ENCODE measurements around the gene ATP2B2.
A peak's percentile ranks its signal among the peaks of the same experiment; 100 is the strongest.

GRCh38 chr3:10510086-10510742 is 4.8 kb upstream of the ATP2B2 start:
- TF ChIP-seq CTCF (IDR thresholded peaks at IDR 0.05 in 2 of 3, conservative IDR thresholded peaks at IDR 0.05 in 1 of 3; ENCODE audit: insufficient read depth in 2 of 3, low read depth in 1 of 3, low read length in 3 of 3) (no peak), ZKSCAN1 (IDR thresholded peaks at IDR 0.05; ENCODE audit: low read depth, low read length) (0 out of 2 replicates have a peak, but pooled peaks have one; percentile 52), ZZZ3 (IDR thresholded peaks at IDR 0.05) (no peak), RBM39 (optimal IDR thresholded peaks at IDR 0.05; ENCODE audit: low read depth, low read length) (no peak), PATZ1 (CRISPR knock-in tag; IDR thresholded peaks at IDR 0.05; ENCODE audit: borderline replicate concordance) (no peak), ZBTB17 (CRISPR knock-in tag; IDR thresholded peaks at IDR 0.05) (no peak), IRF9 (tag; IDR thresholded peaks at IDR 0.05) (no peak), EP300 (IDR thresholded peaks at IDR 0.05; ENCODE audit: low read length) (no peak), HINFP (tag; conservative IDR thresholded peaks at IDR 0.05; ENCODE audit: low read depth) (no peak)
